Cardiac septum (tissue), 1 donor: Measurements from ENCODE around the gene ANKRD12. TPM values are rescaled to one million over a fixed set of nuclear protein-coding genes. Genes with fewer than 3 reads are reported as not detected.

ENCODE experiments used
- DNase-seq: peaks from one replicate; pipeline ENCODE4 v3.0.0-alpha.2; 2020; ENCODE audit warnings: low spot score
- intact Hi-C: fragments of 100-400 bp; cut with DNase I; formaldehyde crosslinking; loops from one replicate; pipeline ENCODE4 v1.14.0; 2022
- total RNA-seq: library from RNA; stranded (reverse); fragmentation: NEBNext Ultra II Directional; extraction: Animal tissue kit (Norgen Biotek cat#: 25700); gene quantifications from one replicate; pipeline ENCODE4 v1.2.1, GENCODE V29; 2021
- donor health status: DM: no; HTN: no; CAD: no.

Gene ANKRD12
- total RNA-seq, 1 donor from 2014 or later: 66.6 TPM

DNA sequence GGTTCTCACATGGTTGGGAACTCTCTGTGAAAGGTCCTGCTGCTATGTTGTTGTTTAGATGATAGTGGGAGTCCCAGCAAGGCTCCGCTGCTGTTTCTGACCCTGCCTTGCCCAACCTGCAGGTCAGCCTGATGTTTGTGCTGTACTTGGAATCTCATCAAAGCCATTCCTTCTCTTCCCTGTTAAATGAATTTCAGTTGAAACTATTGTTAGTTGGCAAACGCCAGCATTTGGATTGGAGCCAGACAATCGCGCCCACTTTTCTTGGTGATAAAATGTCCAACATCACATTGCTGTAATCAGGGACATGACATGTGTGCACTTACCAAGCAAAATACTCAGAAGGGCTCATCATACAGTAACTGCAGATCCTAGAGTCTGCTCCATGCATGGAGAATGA lies 185.2 kb downstream of the ANKRD12 start:
- intact Hi-C loops: no loop called here
- no peak for DNase-seq

- DNase-seq: no peak
- intact Hi-C loops: no loop called here
Measured at GRCh38 chr18:9322744-9323143, 186.2 kb downstream of the ANKRD12 start.

GRCh38 chr18:9323750-9324445 lies 187.3 kb downstream of the ANKRD12 start:
- intact Hi-C loops: no loop called here
- DNase-seq: no peak

- intact Hi-C loops: no loop called here
- DNase-seq: no peak
Measured at GRCh38 chr18:9325716-9326115, 189.1 kb downstream of the ANKRD12 start.

DNA sequence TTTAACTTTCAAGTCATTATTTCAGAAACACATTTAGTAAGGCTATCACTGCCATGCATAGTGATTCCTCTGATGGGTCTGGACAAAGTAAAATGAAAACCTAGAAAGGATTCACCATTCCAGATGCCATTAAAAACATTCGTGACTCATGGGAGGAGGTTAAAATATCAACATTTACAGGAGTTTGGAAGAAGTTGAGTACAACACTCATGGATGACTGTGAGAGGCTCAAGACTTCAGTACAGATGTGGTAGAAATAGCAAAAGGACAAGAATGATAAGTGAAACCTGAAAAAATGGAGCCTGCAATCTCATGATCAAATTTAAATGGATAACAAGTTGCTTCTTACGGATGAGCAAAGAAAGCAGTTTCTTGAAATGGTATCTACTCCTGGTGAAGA lies 192.2 kb downstream of the ANKRD12 start:
- intact Hi-C loops: no loop called here
- DNase-seq: no peak

- intact Hi-C loops: no loop called here
- DNase-seq: no peak
Measured at GRCh38 chr18:9329471-9329870, 192.9 kb downstream of the ANKRD12 start.

GRCh38 chr18:9330419-9330818 lies 193.8 kb downstream of the ANKRD12 start:
- intact Hi-C loops: loop anchor here (10.0 kb wide), 2 partner anchors 144 to 226 kb away; partner anchors contain the start of genes NDUFV2 and RALBP1
- no peak for DNase-seq

DNA sequence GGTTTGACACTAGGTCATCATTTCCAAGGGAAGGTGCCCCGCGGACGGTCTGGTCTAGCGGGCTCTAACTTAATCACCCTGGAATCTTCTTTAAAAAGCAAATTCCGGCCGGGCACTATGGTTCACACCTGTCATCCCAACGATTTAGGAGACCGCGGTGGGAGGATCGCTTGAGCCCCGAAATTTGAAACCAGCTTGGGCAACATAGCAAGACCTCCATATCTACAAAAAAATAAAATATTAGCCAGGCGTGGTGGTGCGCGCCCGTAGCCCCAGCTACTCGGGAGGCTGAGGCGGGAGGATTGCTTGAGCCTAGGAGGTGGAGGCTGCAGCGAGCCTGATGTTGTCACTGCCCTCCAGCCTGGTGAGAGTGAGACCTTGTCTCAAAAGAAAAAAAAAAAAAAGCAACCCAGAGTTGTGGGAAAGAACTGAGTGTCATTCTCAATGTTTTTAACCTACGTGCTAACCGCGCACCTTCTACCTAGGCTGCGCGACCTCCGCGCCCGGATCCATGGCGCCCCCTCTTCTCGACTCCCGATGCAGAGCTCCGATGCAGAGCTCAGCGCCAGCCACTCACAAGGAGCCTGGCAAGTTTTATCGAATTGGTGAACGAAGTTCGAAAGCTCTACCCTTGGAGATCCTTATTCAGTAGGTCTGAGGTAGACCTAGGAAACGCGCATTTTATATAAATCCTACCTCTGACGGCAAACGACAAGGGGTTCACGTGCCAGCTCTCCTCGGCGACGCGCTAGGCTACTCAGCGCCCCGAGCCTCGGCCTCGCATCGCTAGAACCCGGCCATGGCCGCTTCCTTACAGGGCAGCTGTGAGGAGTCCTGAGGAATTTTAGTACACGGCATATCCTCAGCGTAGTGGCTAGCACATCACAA lies 197.1 kb downstream of the ANKRD12 start:
- intact Hi-C loops: loop anchor here (10.0 kb wide), 2 partner anchors 141 to 229 kb away; partner anchors contain the start of genes NDUFV2 and RALBP1
- DNase-seq: no peak

DNA sequence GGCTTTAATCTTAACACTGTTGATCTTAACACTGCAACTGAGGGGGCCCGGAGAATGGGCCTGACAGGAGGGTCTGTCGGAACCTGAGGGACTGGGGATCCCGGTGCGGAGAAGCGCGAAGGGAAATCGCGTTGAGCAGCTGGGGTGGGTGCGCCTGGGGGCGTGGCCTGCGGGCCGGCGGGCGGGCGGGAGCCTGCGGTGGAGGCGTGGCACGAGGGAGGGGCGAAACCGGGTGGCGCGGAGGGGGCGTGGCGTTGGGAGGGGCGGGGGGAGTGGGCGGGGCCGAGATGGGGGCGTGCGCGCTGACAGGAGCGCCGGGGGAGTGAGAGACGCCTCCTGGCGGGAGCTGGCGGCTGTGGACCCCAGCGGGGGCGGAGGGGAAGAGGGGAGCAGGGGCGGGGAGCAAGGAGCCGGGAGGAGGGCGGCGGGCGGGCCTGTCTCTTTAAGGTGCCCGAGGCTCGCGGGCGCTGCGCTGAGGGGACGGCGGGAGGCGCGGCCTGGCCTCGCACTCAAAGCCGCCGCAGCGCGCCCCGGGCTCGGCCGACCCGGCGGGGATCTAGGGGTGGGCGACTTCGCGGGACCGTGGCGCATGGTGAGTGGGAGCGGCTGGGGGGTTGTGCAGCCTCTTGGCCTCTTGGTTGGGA lies 197.9 kb downstream of the ANKRD12 start, which contains the start of gene TWSG1:
TWSG1 (plus strand) TSS at position 445 of the 644 bp plus-strand sequence. CDS start 2,457 bp downstream, outside the sequence.
- peak; percentile 97 for DNase-seq
- intact Hi-C loops: loop anchor here (10.0 kb wide), 2 partner anchors 140 to 230 kb away; partner anchors contain the start of genes NDUFV2 and RALBP1

DNA sequence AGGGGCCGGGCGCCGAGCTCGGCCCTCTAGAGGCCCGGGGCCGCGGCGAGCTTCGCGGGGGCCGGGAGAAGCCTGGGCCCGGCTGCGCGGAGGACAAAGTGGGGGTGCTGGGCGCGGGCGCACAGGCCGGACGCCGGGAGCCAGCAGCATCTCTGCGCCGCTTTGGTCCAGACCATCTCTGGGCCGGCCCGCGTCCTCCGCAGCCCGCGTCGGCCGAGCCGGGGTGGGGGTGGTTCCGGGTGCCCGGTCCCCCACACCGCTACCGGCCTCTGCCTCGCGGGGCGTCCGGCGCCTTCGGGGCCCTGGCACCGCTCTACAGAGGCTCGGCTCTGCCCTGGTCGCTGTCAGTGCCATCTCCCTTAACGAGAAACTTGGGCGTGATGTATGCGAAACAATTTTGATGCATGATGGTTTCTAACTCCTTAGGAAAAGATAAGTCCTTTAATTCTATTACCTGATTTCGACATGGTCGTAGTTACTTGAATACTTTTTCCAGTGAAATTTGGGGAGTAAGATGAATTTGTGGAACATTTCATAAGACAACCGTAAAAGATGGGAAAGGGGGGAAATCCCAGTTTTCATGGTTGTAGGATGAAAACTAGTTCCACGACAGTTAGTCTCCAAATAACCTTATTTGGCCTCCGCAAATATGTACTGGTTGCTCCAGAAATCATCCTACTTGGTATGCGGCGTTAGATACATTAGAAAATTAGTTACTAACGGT lies 198.6 kb downstream of the ANKRD12 start:
- peak; percentile 73 for DNase-seq
- intact Hi-C loops: loop anchor here (10.0 kb wide), 2 partner anchors 140 to 230 kb away; partner anchors contain the start of genes NDUFV2 and RALBP1

Other genes starting within 250 kb of the ANKRD12 start
- gene NDUFV2, start 34.1 kb upstream of the ANKRD12 start, total RNA-seq: 325 TPM
- gene TWSG1, start 198.0 kb downstream of the ANKRD12 start, total RNA-seq: 19.2 TPM